Sigmoid colon (tissue), 4 donors: ENCODE results near the gene ZNHIT1.

Experiments
- CTCF ChIP-seq, 4 experiments: fragments of 450-650 bp in 3 of 4; fragments of 200-600 bp in 1 of 4; IDR thresholded peaks; one replicate each; pipeline ENCODE4 v1.5.1; 2016 to 2019; ENCODE audit warnings: antibody characterized with exemption in 4 of 4, mild to moderate bottlenecking in 3 of 4, moderate library complexity in 2 of 4
- EP300 ChIP-seq, 4 donors: sonication (generic); formaldehyde crosslinking; IDR thresholded peaks; one replicate each; pipeline ENCODE4 v1.6.1; 2017; ENCODE audit warnings: antibody characterized with exemption in 4 of 4
- POLR2A ChIP-seq, 2 donors: fragments of 450-650 bp; IDR thresholded peaks; one replicate each; pipeline ENCODE4 v1.6.1; 2016; ENCODE audit warnings: antibody characterized with exemption in 2 of 2, mild to moderate bottlenecking in 2 of 2, moderate library complexity in 2 of 2
- POLR2AphosphoS5 ChIP-seq, 4 donors: sonication (generic); formaldehyde crosslinking; IDR thresholded peaks; one replicate each; pipeline ENCODE4 v1.6.1; 2017; ENCODE audit warnings: antibody characterized with exemption in 4 of 4

GRCh38 chr7:101186194-101186593 lies 31.8 kb upstream of the ZNHIT1 start:
- TF ChIP-seq CTCF (IDR thresholded peaks at IDR 0.05) (no peak), EP300 (IDR thresholded peaks at IDR 0.05) (no peak), POLR2A (IDR thresholded peaks at IDR 0.05) (no peak), POLR2AphosphoS5 (IDR thresholded peaks at IDR 0.05) (no peak)
